Liver (tissue), 2 donors: ENCODE data around the gene MEGF6.

Experiments used
- MAX ChIP-seq: IDR thresholded peaks from 2 replicates; pipeline ENCODE4 v1.6.1; 2016; ENCODE audit warnings: antibody characterized with exemption
- TF ChIP-seq, protein P1 (sequence below): fragments of 150-350 bp; IDR thresholded peaks from 2 replicates; pipeline ENCODE4 v1.5.1; 2017; ENCODE audit warnings: improper control_type of control experiment, low read depth, low read length; ENCODE audit not compliant: missing input control
- donor health status: healthy.

GRCh38 chr1:3552751-3553150, 58.6 kb downstream of the MEGF6 start:
- no peak for TF ChIP-seq MAX
- TF ChIP-seq, protein P1, sequence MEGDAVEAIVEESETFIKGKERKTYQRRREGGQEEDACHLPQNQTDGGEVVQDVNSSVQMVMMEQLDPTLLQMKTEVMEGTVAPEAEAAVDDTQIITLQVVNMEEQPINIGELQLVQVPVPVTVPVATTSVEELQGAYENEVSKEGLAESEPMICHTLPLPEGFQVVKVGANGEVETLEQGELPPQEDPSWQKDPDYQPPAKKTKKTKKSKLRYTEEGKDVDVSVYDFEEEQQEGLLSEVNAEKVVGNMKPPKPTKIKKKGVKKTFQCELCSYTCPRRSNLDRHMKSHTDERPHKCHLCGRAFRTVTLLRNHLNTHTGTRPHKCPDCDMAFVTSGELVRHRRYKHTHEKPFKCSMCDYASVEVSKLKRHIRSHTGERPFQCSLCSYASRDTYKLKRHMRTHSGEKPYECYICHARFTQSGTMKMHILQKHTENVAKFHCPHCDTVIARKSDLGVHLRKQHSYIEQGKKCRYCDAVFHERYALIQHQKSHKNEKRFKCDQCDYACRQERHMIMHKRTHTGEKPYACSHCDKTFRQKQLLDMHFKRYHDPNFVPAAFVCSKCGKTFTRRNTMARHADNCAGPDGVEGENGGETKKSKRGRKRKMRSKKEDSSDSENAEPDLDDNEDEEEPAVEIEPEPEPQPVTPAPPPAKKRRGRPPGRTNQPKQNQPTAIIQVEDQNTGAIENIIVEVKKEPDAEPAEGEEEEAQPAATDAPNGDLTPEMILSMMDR: no peak
